HL-60 (cell line): ENCODE data around the gene SEMA6C.
"Not testable (repeated sequence)": the region's sequence is repeated elsewhere in the genome, so short reads cannot be mapped to it uniquely, and the experiment has no call there.

Source experiments
- GABPA ChIP-seq: IDR thresholded peaks from 2 replicates; pipeline ENCODE4 v1.6.1; 2012; ENCODE audit warnings: low read depth
- POLR2AphosphoS5 ChIP-seq: IDR thresholded peaks from 2 replicates; pipeline ENCODE4 v1.6.1; 2012; ENCODE audit warnings: low read depth
- SPI1 ChIP-seq: IDR thresholded peaks from 2 replicates; pipeline ENCODE4 v1.6.1; 2012; ENCODE audit warnings: low read depth, mild to moderate bottlenecking, borderline replicate concordance
- TF ChIP-seq, protein P1 (sequence below): IDR thresholded peaks from one replicate; pipeline ENCODE4 v1.5.1; 2011; ENCODE audit warnings: low read length, control low read depth, inconsistent platforms; ENCODE audit not compliant: insufficient read depth
- TF ChIP-seq, protein P2 (sequence below): IDR thresholded peaks from 2 replicates; pipeline ENCODE4 v1.6.1; 2012; ENCODE audit warnings: low read depth; ENCODE audit not compliant: insufficient replicate concordance

- not testable (repeated sequence) for TF ChIP-seq GABPA, POLR2AphosphoS5, SPI1
- TF ChIP-seq, protein P1, sequence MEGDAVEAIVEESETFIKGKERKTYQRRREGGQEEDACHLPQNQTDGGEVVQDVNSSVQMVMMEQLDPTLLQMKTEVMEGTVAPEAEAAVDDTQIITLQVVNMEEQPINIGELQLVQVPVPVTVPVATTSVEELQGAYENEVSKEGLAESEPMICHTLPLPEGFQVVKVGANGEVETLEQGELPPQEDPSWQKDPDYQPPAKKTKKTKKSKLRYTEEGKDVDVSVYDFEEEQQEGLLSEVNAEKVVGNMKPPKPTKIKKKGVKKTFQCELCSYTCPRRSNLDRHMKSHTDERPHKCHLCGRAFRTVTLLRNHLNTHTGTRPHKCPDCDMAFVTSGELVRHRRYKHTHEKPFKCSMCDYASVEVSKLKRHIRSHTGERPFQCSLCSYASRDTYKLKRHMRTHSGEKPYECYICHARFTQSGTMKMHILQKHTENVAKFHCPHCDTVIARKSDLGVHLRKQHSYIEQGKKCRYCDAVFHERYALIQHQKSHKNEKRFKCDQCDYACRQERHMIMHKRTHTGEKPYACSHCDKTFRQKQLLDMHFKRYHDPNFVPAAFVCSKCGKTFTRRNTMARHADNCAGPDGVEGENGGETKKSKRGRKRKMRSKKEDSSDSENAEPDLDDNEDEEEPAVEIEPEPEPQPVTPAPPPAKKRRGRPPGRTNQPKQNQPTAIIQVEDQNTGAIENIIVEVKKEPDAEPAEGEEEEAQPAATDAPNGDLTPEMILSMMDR, result not testable (repeated sequence)
- TF ChIP-seq, protein P2, sequence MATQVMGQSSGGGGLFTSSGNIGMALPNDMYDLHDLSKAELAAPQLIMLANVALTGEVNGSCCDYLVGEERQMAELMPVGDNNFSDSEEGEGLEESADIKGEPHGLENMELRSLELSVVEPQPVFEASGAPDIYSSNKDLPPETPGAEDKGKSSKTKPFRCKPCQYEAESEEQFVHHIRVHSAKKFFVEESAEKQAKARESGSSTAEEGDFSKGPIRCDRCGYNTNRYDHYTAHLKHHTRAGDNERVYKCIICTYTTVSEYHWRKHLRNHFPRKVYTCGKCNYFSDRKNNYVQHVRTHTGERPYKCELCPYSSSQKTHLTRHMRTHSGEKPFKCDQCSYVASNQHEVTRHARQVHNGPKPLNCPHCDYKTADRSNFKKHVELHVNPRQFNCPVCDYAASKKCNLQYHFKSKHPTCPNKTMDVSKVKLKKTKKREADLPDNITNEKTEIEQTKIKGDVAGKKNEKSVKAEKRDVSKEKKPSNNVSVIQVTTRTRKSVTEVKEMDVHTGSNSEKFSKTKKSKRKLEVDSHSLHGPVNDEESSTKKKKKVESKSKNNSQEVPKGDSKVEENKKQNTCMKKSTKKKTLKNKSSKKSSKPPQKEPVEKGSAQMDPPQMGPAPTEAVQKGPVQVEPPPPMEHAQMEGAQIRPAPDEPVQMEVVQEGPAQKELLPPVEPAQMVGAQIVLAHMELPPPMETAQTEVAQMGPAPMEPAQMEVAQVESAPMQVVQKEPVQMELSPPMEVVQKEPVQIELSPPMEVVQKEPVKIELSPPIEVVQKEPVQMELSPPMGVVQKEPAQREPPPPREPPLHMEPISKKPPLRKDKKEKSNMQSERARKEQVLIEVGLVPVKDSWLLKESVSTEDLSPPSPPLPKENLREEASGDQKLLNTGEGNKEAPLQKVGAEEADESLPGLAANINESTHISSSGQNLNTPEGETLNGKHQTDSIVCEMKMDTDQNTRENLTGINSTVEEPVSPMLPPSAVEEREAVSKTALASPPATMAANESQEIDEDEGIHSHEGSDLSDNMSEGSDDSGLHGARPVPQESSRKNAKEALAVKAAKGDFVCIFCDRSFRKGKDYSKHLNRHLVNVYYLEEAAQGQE, result not testable (repeated sequence)
Measured at GRCh38 chr1:151188667-151189066, 42.2 kb upstream of the SEMA6C start.
